Neural progenitor cell (in vitro differentiated cells): ENCODE results near the gene MARVELD2. TPM values are rescaled to one million over a fixed set of nuclear protein-coding genes. Genes with fewer than 3 reads are reported as not detected.
"Not testable (repeated sequence)": the region's sequence is repeated elsewhere in the genome, so short reads cannot be mapped to it uniquely, and the experiment has no call there.

Experiments used
- DNase-seq: peaks from one replicate; pipeline ENCODE4 v3.0.0-alpha.2; 2016; ENCODE audit warnings: low spot score
- H2AFZ ChIP-seq: fragments of 200-600 bp; sonication (generic); replicated peaks from 2 replicates; pipeline ENCODE4 v1.6.1; 2016; ENCODE audit warnings: antibody characterized with exemption
- H3F3A ChIP-seq: fragments of 200-600 bp; sonication (generic); 2 replicates; pipeline ENCODE4 v1.6.1; 2016; ENCODE audit warnings: antibody characterized with exemption, low read depth
- H3K27ac ChIP-seq: fragments of 200-600 bp; sonication (generic); 2 replicates; pipeline ENCODE4 v1.5.1; 2016; ENCODE audit warnings: mild to moderate bottlenecking
- H3K27me3 ChIP-seq: fragments of 200-600 bp; sonication (generic); 2 replicates; pipeline ENCODE4 v1.6.1; 2016; ENCODE audit warnings: mild to moderate bottlenecking, moderate library complexity
- H3K36me3 ChIP-seq: fragments of 200-600 bp; sonication (generic); 2 replicates; pipeline ENCODE4 v1.5.1; 2016
- H3K4me1 ChIP-seq: fragments of 200-600 bp; sonication (generic); 2 replicates; pipeline ENCODE4 v1.6.1; 2016; ENCODE audit warnings: mixed run types
- H3K4me2 ChIP-seq: fragments of 200-600 bp; sonication (generic); 2 replicates; pipeline ENCODE4 v1.6.1; 2016
- H3K4me3 ChIP-seq: fragments of 200-600 bp; sonication (generic); 2 replicates; pipeline ENCODE4 v1.5.1; 2016
- H3K79me2 ChIP-seq: fragments of 200-600 bp; sonication (generic); 2 replicates; pipeline ENCODE4 v1.6.1; 2016; ENCODE audit warnings: low read depth
- H3K9ac ChIP-seq: fragments of 200-600 bp; sonication (generic); 2 replicates; pipeline ENCODE4 v1.6.1; 2016
- H3K9me3 ChIP-seq: fragments of 200-600 bp; sonication (generic); 2 replicates; pipeline ENCODE4 v1.5.1; 2016; ENCODE audit warnings: low read depth
- H4K20me1 ChIP-seq: fragments of 200-600 bp; sonication (generic); 2 replicates; pipeline ENCODE4 v1.6.1; 2016; ENCODE audit warnings: low read depth
- H3K27ac Mint-ChIP-seq: 3 replicates; pipeline ENCODE4 v1.8.0; 2021; ENCODE audit warnings: mixed read lengths
- H3K27me3 Mint-ChIP-seq: 2 replicates; pipeline ENCODE4 v1.8.0; 2022; ENCODE audit warnings: low read depth, mild to moderate bottlenecking, inconsistent platforms, moderate library complexity, mixed read lengths; ENCODE audit not compliant: insufficient read depth
- H3K36me3 Mint-ChIP-seq: 3 replicates; pipeline ENCODE4 v1.8.0; 2021; ENCODE audit warnings: mixed read lengths
- H3K4me1 Mint-ChIP-seq: 3 replicates; pipeline ENCODE4 v1.8.0; 2021; ENCODE audit warnings: mixed read lengths
- H3K4me3 Mint-ChIP-seq: 3 replicates; pipeline ENCODE4 v1.8.0; 2021; ENCODE audit warnings: mild to moderate bottlenecking, moderate library complexity, mixed read lengths
- H3K9me3 Mint-ChIP-seq: 3 replicates; pipeline ENCODE4 v1.8.0; 2020; ENCODE audit warnings: mixed read lengths
- EZH2 ChIP-seq: fragments of 200-600 bp; sonication (generic); IDR thresholded peaks from 2 replicates; pipeline ENCODE4 v1.6.1; 2017; ENCODE audit warnings: antibody characterized with exemption, mild to moderate bottlenecking, moderate library complexity
- EZH2phosphoT487 ChIP-seq: fragments of 200-600 bp; sonication (generic); IDR thresholded peaks from 2 replicates; pipeline ENCODE4 v1.6.1; 2017; ENCODE audit warnings: antibody characterized with exemption
- total RNA-seq: library from RNA; depleted of rRNA; stranded (reverse); fragments of >200 nt; gene quantifications from 2 replicates; pipeline ENCODE4 v1.2.3, GENCODE V29; 2015; ENCODE audit warnings: low replicate concordance
- TF ChIP-seq, protein P1 (sequence below): fragments of 200-600 bp; sonication (generic); IDR thresholded peaks from 2 replicates; pipeline ENCODE4 v1.5.1; 2017; ENCODE audit warnings: antibody characterized with exemption, mild to moderate bottlenecking

The MARVELD2 gene
- total RNA-seq, 1 donor from 2014 or later, result 13.7 TPM

DNA sequence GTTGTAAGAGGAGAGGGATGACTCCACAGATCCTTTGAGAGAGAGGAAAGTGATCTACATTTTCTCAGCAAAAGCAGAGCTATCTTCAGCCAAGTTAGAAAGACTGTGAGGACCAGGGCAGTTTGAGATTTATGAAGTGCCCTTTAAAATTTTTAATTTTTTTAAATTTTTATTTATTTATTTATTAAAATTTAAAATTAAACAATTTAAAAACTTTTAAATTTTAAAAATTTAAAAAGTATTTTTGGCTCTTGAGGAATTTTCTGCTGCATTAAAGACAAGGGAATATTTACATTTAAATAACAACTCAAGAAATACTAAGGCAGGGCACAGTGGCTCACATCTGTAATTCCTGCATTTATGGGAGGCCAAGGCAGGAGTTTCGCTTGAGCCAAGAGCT is 47.3 kb downstream of the MARVELD2 start:
- Mint-ChIP-seq H3K27me3 (no peaks in the 10 kb centered on the region), H3K27ac (no peak overlapping the region), H3K4me1 (no peaks in the 10 kb centered on the region), H3K36me3 (no peaks in the 10 kb centered on the region), H3K9me3 (no peaks in the 10 kb centered on the region), H3K4me3 (no peak overlapping the region)
- TF ChIP-seq, protein P1, sequence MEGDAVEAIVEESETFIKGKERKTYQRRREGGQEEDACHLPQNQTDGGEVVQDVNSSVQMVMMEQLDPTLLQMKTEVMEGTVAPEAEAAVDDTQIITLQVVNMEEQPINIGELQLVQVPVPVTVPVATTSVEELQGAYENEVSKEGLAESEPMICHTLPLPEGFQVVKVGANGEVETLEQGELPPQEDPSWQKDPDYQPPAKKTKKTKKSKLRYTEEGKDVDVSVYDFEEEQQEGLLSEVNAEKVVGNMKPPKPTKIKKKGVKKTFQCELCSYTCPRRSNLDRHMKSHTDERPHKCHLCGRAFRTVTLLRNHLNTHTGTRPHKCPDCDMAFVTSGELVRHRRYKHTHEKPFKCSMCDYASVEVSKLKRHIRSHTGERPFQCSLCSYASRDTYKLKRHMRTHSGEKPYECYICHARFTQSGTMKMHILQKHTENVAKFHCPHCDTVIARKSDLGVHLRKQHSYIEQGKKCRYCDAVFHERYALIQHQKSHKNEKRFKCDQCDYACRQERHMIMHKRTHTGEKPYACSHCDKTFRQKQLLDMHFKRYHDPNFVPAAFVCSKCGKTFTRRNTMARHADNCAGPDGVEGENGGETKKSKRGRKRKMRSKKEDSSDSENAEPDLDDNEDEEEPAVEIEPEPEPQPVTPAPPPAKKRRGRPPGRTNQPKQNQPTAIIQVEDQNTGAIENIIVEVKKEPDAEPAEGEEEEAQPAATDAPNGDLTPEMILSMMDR, result no peak
- TF ChIP-seq EZH2 (no peak), EZH2phosphoT487 (no peak)
- peaks cover 8% of the 10 kb centered on the region for H3F3A ChIP-seq
- no peak overlapping the region for H3K9ac ChIP-seq
- H3K9me3 ChIP-seq, result no peaks in the 10 kb centered on the region
- no peaks in the 10 kb centered on the region for H3K4me1 ChIP-seq
- no peaks in the 10 kb centered on the region for H3K79me2 ChIP-seq
- H3K4me2 ChIP-seq, result no peak overlapping the region
- H3K36me3 ChIP-seq, result no peaks in the 10 kb centered on the region
- no peak overlapping the region for H3K4me3 ChIP-seq
- no peak overlapping the region for H3K27ac ChIP-seq
- no peaks in the 10 kb centered on the region for H4K20me1 ChIP-seq
- no peaks in the 10 kb centered on the region for H3K27me3 ChIP-seq
- no peak overlapping the region for H2AFZ ChIP-seq
- no peak for DNase-seq

DNA sequence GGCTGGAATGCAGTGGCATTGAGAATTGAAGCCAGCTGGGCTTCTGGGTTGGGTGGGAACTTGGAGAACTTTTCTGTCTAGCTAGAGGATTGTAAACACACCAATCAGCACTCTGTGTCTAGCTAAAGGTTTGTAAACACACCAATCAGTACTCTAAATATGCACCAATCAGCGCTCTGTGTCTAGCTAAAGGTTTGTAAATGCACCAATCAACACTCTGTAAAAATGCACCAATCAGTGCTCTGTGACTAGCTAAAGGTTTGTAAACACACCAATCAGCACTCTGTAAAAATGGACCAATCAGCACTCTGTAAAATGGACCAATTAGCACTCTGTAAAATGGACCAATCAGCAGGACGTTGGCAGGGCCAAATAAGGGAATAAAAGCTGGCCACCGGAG is 51.5 kb downstream of the MARVELD2 start:
- not testable (repeated sequence) for H3K4me1 Mint-ChIP-seq, H3K27me3 Mint-ChIP-seq, H3K36me3 Mint-ChIP-seq, H3K4me3 ChIP-seq, H3K27ac Mint-ChIP-seq, H3F3A ChIP-seq, H3K4me2 ChIP-seq, H3K9ac ChIP-seq, H3K27me3 ChIP-seq, H3K4me1 ChIP-seq, H3K79me2 ChIP-seq, H3K9me3 ChIP-seq, H2AFZ ChIP-seq, H3K36me3 ChIP-seq, H3K4me3 Mint-ChIP-seq, H3K9me3 Mint-ChIP-seq, H4K20me1 ChIP-seq, H3K27ac ChIP-seq, DNase-seq

DNA sequence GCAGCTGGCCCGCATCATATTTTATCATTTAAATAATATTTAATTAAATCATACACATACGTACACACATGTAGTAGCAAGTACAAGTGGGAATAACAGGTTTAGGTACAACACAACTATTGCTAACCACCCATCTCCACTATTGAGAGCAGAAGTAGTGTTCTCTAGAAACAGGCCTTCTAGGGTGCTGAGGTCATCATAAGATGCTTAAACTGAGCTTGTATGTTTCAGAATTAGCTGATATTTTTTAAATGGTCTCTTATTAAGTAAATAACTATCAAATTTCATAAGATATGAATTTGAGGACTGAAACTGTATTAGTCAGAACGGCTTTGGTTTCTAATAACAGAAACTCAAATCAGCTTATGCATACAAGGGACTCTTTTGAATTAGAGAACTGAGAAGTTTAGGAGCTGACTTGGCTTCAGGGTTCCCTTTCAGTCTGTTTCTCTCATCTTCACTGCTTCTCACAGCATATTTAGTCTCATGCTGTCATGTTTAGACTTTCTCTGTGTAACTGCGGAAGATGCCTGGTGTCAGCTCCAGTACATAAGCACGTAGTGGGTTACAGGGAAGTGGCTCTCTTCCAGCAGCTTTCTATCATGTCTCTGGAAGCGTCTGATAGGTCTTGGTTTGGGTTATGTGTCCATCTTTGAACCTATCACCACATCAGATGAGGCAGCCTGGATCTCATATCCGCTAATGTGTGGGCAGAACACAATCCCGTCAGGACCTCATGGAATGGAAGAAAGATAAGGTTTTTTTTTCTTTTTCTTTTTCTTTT is 52.7 kb downstream of the MARVELD2 start:
- Histone ChIP-seq H2AFZ (no peak overlapping the region), H3K79me2 (no peaks in the 10 kb centered on the region), H3F3A (peaks cover 2% of the 10 kb centered on the region), H3K27me3 (no peaks in the 10 kb centered on the region), H3K4me3 (no peak overlapping the region), H3K4me2 (no peak overlapping the region), H3K36me3 (no peaks in the 10 kb centered on the region), H3K9ac (no peak overlapping the region), H3K27ac (no peak overlapping the region), H3K4me1 (no peaks in the 10 kb centered on the region), H3K9me3 (no peaks in the 10 kb centered on the region), H4K20me1 (no peaks in the 10 kb centered on the region)
- Mint-ChIP-seq H3K27me3 (peaks cover 8% of the 10 kb centered on the region), H3K4me3 (no peak overlapping the region), H3K4me1 (no peaks in the 10 kb centered on the region), H3K9me3 (no peaks in the 10 kb centered on the region), H3K27ac (no peak overlapping the region), H3K36me3 (no peaks in the 10 kb centered on the region)
- DNase-seq, result no peak
- TF ChIP-seq, protein P1, result no peak
- TF ChIP-seq EZH2, result no peak
- TF ChIP-seq EZH2phosphoT487, result no peak

DNA sequence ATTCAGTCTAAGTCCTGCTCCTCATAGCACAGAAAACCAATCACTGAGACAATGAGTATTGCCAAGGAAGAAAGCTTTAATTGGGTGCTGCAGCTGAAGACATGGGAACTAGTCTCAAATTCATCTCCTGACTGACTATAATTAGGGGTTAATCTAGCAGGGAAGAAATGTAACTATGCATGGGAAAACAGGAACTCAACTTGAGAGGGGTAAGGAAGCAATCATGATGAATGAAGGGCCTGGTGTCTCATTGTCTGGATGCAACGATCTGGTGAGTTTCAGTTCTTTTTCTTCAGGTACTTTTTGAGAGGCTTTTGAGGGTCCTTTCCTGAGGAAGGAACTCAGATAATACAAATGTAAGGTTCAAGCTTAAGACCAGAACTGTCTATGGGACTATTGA is 53.7 kb downstream of the MARVELD2 start:
- Mint-ChIP-seq H3K4me3 (no peak overlapping the region), H3K27ac (no peak overlapping the region), H3K4me1 (no peaks in the 10 kb centered on the region), H3K36me3 (no peaks in the 10 kb centered on the region), H3K9me3 (no peaks in the 10 kb centered on the region), H3K27me3 (peaks cover 8% of the 10 kb centered on the region)
- H3K36me3 ChIP-seq, result no peaks in the 10 kb centered on the region
- no peaks in the 10 kb centered on the region for H3K27me3 ChIP-seq
- H3K4me1 ChIP-seq, result no peaks in the 10 kb centered on the region
- peak overlapping the region; percentile 54 for H2AFZ ChIP-seq
- no peak overlapping the region for H3K9ac ChIP-seq
- H3K4me2 ChIP-seq, result no peak overlapping the region
- no peaks in the 10 kb centered on the region for H3K79me2 ChIP-seq
- no peaks in the 10 kb centered on the region for H4K20me1 ChIP-seq
- no peak overlapping the region for H3K4me3 ChIP-seq
- no peak overlapping the region for H3K27ac ChIP-seq
- DNase-seq, result no peak
- TF ChIP-seq EZH2phosphoT487 (no peak), EZH2 (no peak)
- TF ChIP-seq, protein P1, result no peak
- H3K9me3 ChIP-seq, result no peaks in the 10 kb centered on the region
- no peaks in the 10 kb centered on the region for H3F3A ChIP-seq

DNA sequence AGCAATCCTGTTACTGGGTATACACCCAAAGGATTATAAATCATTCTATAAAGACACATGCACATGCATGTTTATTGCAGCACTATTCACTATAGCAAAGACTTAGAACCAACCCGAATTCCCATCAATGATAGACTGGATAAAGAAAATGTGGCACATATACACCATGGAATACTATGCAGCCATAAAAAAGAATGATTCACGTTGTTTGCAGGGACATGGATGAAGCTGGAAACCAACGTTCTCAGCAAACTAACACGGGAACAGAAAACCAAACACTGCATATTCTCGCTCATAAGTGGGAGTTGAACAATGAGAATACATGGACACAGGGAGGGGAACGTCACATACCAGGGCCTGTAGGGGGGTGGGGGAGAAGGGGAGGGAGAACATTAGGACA is 56.6 kb downstream of the MARVELD2 start:
- not testable (repeated sequence) for DNase-seq, H3K36me3 Mint-ChIP-seq, H3K4me3 ChIP-seq, H3K79me2 ChIP-seq, H3K4me1 ChIP-seq, H2AFZ ChIP-seq, H3K27ac Mint-ChIP-seq, H4K20me1 ChIP-seq, H3K4me3 Mint-ChIP-seq, H3K9ac ChIP-seq, H3K27me3 ChIP-seq, H3F3A ChIP-seq, H3K36me3 ChIP-seq, H3K4me1 Mint-ChIP-seq, H3K9me3 Mint-ChIP-seq, H3K4me2 ChIP-seq, H3K9me3 ChIP-seq, H3K27me3 Mint-ChIP-seq, H3K27ac ChIP-seq
